Islet precursor cell (in vitro differentiated cells): Measurements from ENCODE around the gene SMARCD3.

Experiments used
- DNase-seq: peaks from one replicate; pipeline ENCODE4 v3.0.0-alpha.2; 2018

Gene SMARCD3

DNA sequence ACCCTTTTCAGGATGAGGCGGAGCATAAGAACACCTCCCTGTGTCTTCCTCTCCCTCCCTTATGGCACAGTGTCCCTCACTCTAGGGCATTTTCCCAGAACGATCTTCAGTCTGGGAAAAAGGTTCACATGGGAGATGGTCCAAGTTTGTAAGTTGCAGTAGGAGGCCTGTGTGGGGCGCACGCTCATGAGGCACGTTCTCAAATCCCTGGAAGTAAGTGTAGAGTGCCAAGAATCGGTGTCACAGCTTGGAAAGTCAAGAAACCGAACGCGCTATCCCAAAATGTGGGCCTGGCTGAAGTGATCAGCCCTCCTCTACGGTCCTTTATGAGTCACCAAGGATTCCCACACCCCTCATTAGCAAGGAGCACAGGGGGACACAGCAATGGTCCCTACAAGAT lies 23.9 kb upstream of the SMARCD3 start:
- no peak for DNase-seq

DNA sequence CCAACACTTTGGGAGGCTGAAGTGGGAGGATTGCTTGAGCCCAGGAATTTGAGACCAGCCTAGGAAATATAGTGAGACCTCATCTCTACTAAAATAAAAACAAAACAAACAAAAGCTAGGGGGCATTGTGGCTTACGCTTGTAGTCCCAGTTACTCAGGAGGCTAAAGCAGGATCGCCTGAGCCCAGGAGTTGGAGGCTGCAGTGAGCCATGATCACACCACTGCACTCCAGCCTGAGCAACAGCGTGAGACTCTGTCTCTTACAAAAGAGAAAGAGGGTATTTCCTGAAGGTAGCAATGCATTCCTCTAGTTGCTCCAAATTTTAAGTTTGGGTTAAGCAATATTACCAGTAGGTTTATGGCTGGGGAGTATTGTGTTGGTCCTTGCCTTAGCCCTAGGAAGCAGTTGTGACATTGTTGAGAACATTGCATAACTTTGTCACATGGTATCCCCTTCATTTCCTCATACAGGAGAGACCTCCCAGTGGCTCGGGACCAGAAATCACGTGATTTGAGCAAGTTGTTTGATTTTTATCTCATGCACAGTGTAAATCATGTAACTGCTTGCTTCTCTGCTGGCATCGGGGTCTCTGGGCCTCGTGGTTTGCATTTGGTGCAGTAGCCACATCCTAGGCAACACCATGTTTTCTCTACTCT lies 23.3 kb upstream of the SMARCD3 start:
- no peak for DNase-seq

DNA sequence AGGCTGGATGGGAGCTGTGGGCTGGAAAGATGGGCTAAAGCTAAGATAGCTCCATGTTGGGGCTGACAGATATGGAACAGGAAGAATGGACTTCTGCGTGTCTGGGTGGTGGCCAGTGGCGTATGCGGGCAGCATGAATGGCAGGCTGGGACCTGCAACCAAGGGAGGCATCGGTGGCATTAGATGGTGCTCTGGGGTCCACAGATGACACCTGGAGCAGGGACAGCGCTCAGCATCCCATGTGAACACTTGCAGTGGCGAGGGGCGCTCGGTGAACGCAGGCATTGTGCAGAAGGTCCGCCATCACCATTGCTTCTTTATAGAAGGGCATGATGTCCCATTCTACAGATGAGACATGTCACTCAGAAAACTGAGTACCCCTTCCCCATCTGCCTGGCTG lies 21.0 kb upstream of the SMARCD3 start:
- no peak for DNase-seq

DNA sequence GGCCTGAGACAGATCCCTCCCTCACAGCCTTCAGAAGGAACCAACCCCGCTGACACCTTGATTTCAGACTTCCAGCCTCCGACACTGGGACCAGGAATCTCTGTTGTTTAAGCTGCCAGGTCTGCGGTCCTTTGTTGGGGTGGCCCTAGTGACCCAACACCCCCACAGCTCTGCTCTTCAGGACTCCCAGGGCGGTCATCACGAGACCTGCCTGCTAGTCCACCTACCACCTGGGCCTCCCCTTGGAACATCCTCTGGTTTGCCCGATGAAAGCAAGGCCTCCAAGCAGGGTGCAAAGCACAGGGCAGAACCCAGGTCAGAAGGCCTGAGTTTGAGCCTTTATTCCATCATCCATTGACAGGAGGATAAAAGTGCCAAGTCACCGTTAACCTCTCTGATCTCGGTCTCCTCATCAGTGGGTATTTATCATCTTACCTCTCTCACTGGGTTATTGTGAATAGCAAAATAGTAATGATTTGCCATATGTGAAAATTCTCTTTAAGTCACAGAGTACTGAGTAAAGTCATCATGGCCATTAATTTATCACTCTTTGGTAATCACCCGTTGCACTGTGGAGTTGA lies 16.9 kb upstream of the SMARCD3 start:
- no peak for DNase-seq

DNA sequence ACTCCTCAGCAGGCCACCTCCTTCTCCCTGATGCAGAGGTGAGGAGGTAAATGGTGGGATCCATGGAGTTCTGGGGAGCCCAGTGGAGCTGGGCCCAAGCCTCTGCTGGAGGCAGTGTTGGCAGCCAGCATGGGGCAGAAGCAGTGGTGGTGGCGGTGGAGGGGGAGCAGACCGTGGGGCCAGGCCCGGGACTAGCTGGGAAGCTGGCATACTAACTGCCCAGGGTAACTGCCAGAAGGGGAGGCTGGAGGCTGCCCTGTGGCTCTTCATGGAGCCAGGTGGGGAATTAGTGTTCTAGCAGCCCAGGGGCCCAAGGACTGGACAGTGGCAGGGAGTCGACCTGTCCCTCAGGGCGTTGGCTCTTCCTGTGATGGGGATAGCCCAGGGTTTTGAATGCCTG lies 16.1 kb upstream of the SMARCD3 start:
- no peak for DNase-seq

DNA sequence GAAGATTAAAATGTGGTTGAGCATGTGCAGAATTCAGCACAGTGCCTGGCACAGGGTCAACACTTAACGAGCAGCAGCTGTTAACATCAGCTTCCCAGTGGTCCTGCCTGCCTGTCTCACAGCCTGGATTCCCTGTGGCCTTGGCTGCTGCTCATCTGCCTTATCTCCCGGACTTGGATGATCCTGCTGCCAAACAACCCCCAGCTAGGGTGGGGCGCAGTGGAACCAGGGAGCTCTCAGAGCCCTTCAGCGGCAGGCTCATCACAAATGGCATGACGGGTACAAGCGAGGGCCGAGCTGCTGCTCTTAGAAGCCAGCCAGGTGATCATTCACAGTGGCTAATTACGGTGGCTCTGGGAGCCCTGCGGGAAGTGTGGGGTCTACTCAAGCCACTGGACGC lies 13.0 kb upstream of the SMARCD3 start:
- no peak for DNase-seq

DNA sequence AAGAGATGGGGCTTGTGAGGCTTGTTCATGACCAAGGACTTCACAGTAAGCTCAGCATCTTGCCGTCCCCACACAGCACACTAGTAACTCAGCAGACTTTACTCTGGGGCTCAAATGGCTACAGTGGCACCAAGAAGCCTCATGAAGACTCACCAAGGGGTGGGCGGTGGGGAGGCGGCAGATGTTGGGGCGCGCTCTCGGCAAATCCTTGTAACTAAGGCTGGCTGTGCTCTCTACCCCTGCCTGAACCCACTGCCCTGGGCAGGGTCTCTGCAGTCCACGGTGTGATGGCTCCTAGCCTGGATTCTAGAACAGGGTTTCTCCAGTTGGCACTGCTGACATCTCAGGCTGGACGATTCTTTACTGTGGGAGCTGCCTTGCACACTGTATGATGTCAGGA lies 12.4 kb upstream of the SMARCD3 start:
- no peak for DNase-seq

DNA sequence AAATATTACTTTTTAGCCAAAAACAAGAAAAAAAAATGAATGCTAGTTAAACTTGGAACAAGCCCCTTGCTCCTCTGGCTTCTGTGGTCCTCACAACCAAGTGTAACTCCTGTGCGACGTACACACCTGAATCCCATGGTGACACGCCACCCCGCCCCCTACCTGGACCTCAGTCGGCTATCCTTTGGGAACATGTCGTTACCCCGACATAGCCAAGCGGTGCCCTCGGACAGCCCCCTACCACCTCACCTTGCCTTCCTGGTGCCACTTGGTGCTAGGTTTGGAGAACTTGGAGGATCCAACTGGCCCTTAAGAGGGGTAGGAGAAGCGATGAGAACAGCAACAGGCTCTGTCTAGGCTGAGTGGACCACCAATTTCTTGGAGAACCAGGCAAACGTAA lies 12.0 kb upstream of the SMARCD3 start:
- DNase-seq = no peak

DNA sequence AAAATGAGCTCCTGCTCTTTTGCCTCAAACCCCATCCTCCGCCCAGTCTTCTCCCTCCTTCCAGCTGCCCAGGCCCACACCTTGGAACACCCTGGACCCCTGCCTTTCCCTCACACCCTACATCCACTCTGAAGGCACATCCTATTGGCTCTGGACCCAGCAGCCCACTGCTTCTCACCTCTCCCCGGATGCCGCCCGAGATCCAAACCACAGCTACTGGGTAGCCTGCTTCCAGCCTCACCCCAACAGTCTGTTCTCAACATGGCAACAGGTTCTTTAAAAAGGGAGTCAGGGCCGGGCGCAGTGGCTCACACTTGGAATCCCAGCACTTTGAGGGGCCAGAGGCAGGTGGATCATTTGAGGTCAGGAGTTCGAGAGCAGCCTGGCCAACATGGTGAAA lies 9.5 kb upstream of the SMARCD3 start:
- no peak for DNase-seq

DNA sequence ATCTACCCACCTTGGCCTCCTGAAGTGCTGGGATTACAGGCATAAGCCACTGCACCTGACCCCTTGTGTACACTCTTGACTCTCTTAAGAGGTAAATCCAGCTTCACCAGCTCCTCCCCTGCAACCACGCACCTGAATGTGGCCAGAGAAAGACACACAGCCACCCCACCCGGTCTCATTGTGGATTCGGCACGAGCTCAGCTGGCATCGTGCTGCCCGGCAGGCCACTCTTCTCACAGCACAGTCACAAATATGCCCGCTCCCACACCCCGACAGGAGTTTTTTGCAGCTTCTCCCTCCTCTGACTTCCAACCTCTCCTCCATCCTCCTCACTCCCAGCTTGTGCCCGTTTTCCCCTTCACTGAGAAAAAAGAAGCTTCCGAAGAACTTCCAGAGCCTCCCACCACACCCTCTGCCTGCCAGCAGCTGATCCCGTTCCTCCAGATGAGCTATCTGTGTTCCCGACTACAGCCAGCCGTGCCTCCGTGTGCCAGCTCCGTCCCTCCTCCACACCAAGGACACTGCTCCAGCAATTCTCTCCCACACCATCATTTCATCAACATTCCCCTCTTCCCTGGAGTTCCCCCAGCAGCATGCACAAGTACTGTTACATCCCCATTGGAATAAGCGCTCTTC lies 8.0 kb upstream of the SMARCD3 start:
- DNase-seq = no peak

DNA sequence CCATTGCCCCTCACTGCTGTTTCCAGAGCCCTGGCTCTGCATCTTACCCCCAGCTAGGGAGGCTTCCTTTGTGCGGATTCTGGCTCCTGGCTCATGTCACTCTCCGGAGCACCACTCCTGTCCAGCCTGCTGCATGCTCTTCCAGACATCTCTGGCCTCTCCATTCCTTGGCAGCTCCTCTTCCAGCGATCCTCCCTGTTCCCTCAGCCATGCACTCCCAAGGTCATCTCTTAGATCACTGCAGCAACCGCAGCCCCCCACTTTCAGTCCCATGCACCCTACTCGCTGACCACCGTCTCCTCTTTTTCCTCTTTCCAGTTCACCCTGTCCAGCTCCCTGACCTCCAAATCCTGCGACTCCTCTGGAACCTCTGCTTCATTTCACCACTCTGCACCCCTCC lies 6.9 kb upstream of the SMARCD3 start:
- DNase-seq = no peak

DNA sequence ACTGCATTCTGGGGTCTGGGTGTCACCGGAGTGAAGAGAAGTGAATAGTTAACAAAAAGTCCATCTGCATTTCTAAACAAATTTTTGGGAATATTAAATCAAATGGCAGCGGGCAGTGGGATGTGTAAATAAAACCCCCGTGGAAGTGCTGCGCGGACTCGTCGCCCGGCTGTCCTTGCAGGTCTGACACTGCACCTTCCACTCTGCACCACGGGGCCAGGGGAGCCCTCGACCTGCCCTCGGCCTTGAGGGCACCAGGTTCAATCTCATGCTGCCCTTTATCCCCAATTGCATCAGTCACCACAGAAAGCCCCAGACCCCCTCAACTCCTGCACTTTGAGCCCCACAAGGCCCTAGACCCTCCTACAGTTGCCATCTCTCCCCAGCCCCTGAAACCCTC lies 6.4 kb upstream of the SMARCD3 start:
- DNase-seq = no peak

DNA sequence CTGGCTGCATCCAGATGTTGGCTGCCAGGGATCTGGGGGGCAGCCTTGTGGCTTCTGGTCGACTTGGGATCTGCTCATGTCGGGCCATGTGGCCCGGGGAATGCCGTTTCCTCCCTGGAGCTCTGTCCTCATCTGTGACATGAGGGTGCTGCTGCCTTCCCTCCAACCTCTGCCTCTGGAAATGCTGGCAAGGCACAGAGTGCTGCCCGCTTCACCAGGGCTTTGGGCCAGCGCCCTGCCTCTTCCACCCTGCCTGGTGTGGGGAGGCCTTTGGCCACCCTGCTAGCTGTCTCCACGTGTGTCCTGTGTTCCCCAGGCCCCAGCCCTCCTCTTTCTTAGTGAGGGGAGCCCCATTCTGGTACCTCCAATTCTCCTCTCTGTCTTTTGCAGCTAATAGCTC lies 5.8 kb upstream of the SMARCD3 start:
- no peak for DNase-seq

DNA sequence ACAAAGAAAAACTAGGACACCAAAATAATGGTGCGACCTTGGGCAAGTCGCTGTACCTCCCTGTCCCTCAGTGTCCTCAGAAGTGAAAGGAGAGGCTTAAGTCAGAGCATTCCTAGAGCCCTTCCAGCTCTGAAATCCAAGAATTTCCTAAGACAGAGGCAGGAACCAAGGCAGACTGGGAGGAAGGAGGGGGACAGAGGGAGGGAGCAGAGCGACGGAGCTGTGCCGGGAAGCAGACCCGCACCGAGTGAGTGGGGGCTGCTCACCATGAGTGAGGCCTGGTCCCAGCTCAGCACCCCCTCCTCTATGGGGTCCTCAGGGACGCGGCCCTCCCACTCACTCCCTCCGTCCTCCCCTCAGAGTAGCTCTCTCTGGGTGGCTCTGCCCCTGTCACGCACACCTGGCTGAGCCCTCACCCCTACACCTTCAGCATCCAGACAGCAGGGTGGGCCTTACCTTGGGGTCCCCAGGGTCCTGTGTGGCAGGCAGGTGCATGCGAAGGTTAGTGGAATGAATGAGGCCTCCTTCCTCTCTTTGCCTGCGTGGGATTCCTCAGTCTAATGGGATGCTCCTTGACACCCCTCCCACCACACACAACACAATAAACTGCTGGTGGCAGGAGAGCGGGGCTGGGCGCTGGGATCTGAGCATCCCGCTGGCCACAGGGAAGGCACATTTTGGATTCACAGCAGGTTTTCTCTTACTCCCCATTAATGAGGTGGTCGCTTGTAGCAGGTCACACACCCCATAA lies 4.6 kb upstream of the SMARCD3 start:
- DNase-seq = no peak

DNA sequence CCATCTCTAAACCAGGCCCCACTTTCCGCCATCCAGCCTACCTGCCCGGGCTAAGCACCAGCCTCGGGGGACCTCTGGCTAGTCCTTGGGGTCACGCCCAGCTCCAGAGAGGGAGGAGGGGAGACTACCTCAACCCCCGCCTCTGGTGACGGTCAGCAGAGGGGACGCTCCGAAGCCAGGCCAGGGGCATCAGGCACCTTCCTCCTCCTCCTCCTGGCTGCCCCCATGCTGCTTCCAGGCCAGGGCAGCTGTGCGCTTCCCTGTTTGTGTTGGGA lies 4.0 kb upstream of the SMARCD3 start:
- peak; percentile 54 for DNase-seq

DNA sequence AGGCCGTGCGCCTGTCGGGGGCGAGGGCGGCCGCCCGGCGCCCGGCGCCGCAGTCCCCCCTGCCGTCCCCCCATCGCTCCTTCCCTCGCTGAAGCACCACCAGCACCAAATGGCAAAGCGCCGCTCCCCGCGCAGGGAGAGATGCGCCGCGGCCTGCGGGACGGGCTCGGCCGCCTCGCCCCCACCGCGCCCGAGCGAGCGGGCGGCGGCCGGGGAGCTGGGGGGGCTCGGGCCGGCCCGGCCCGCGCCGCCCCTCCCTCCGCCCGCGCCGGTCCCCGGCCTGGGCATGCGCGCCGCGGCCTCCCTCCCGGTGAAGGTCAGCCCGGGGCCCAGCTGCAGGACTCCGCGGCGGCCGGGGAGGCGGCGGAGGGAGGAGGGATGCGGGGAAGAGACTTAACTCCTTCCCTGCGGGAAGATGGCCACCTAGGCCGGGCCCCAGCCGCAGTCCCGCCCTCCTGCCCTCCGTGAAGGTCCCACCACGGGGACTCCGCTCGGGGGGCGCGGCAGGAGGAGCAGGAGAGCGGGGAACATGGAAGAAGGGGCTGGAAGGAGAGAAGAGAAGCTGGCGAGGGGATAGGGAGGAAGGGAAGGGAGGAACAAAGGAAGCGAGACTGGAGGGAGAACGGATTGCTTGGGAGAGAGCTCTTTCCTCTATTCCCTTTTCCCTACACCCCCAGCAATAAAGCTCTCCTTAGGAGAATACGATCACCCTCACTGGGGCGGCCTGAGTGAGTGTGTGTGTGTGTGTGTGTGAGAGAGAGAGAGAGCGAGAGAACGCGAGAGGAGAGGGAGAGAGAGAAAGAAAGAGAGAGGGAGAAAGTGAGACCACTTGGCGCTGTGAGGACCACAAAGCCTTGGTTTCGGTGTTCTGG lies 3.4 kb upstream of the SMARCD3 start:
- DNase-seq = peak; percentile 79

DNA sequence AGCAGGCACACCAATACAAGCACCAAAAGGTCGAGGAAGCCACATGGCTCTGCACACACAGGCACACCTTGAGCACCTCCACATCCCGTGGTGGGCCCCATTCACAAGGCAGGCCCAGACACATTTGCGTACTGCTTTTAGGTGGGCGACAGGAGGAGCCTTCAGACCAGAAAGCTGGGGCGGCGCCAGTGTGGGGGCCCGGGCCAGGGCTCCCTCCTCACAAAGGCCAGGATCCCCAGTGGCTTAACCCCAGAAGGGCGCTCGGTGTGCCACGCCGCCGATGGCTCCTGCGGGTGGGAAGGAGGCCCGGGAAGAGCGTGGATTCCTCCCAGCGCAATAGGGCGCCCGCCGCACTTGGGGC lies 2.8 kb upstream of the SMARCD3 start:
- no peak for DNase-seq

DNA sequence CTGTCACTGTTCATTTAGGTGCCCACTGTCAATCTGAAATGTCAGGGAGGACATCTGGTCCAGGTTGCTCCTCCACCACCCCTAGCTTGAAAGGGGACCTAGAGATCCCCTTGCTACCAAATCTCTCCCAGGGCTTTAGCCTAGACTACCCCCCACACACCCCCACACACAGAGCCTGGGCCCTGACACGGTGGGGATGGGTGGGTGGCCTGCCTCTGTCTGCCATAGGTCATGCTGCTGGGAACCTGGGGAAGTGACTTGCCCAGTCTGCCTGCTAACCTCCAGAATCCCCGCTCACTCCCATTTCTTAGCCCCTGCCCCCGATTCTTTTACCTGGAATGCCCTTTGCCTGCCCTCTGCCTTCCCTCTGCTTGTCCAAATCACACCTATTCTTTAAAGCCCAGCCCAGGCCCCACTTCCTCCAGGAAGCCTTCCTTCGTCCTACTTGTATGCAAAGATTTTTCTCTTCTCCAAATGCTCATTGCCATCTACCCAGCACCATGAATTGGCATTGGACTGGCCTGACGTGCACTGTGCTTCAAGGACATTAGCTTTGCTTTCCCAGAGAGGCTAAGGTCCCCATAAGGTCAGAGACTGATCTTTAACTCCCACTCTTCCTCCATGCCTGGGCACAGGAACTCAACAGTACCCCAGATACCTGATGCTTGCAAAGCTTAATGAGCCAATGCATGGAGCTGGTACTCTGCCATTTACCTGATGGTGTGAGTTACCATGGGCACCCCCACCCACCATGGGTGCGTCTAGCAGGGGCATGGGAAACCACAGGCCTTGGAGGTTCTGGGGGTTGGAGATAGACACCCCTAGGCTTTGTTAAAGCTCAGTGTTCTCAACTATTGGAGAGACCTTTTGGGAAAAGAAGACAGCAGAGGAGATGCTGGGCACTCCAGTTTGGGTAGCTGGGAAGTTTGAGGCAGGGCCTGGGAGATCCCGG lies 2.0 kb upstream of the SMARCD3 start:
- DNase-seq = no peak

DNA sequence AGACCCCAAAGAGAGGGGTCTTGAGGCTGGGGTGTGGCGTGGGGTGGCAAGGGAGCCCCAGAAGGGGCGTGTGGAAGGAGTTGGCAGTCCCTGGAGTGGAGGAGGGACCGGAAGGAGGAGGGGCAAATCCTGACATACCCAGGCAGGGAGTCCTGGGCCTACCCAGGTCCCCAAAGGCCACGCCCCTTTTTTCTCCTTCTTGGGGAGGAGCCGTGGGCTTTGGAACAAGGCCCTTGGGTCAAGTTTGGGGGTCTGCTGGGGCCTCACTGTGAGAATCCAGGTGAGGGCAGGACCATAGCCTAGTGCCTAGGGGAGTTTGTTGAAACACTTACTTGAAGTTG lies 1.2 kb upstream of the SMARCD3 start:
- peak; percentile 65 for DNase-seq

DNA sequence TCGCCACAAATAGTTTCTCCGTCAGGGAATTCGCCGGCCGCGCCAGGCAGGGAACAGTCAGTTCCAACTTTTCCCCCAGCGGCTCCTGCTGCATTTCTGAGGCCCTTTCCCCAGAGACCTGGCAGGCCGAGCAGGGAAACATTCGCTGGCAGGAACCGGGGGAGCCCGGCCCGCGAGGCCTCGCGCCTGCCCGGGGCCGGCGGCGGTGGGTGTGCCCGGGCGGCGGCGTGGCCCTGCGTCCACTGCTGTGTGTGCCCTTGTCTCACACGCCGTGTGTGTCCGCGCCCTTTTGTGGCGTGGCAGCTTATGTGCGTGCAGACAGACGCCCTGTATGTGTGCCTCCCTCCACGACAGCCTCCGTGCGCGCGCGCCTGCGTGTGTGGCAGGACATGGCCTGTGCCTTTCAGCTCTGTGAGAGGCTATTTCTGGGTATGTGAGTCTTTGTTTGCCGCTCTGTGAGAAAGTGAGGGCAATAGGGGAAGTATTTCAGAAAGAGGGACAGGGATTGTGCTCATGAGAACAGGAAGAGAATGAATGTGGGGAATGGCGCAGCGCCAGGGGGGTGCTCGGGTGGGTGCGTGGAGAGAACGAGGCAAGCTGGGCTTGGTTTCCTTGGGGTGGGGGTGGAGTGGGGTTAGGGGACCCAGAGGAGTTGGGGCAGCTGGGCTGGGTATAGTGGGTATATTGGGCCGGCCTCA lies 689 bp upstream of the SMARCD3 start:
- peak; percentile 64 for DNase-seq

DNA sequence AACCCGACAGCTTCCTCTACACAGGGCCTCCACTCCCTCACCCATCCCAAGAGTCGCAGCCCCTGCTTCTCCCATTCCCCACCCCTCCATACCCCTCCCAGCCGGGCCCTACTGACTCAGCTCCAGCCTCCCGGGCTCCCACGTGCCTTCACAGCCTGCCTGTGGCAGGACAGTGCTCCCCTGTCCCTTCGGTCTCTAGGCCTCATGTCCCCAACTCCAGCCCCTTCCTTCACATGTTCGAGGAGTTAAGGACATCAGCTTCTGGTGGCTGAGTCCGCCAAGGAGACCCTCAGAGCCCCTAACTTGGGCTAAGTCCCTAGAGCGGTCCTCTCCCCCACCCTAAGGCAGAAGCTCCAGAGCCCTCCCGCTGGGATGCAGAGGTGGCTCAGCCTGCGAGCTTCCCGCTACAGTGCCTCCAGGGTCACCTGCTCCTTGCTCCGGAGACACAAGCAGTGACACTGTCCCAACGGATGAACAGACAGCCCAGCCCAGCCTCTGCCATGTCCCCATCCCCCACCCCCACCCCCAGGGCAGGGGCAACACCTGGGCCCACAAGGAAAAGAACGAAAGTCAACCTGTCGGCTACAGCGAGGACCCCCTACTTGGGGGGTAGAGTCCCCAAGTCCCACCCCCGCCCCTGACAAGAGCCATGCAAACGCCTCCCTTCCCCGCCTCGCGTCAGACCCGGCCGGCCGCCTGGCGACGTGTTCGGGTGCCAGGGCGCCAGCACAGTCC lies 716 bp downstream of the SMARCD3 start:
- DNase-seq = peak; percentile 67
